DMS114 treated with DMSO at 0.1 percent for 48 hours (cell line): ENCODE results near the gene SNRNP35.
"Not testable (repeated sequence)": the region's sequence is repeated elsewhere in the genome, so short reads cannot be mapped to it uniquely, and the experiment has no call there.

ENCODE experiments used
- DNase-seq: peaks from one replicate; lab custom pipeline; 2025; ENCODE audit not compliant: unreplicated experiment; lab: John Stamatoyannopoulos, UW

SNRNP35 gene

GRCh38 chr12:123446333-123446713, 11.6 kb upstream of the SNRNP35 start:
- DNase-seq, result no peak

DNA sequence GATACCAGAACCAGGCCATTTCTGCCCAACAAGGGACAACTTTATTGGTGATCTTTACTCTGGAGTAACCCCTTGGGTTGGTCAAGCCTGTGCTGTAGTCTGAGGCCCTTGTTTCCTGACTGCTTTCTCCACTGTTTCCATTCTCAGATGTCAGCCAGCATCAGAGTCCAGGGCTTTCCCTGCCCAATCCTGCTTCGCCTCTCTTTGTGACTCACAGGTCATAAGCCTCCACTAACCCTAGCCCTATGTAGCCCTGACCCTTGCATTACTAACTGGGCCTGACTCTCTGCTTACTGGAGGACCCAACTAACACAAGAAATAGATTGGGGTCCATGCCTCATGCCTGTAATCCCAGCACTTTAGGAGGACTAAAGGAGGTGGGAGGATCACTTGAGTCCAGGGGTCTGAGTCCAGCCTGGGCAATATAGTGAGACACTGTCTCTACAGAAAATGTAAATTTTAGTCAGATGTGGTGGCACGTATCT, 8.6 kb upstream of the SNRNP35 start:
- no peak for DNase-seq

GRCh38 chr12:123449856-123450255, 8.1 kb upstream of the SNRNP35 start:
- no peak for DNase-seq

DNA sequence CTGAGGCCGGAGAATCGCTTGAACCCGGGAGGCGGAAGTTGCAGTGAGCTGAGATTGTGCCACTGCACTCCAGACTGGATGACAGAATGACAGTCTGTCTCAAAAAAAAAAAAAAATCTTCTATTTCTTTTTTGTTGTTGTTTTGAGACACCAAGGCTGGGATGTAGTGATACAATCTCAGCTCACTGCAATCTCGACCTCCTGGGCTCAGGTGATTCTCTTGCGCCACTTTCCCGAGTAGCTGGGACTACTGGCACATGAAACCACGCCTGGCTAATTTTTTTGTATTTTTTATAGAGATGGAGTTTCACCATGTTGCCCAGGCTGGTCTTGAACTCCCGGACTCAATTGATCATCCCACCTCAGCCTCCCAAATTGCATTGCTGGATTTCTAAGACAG, 7.3 kb upstream of the SNRNP35 start:
- no peak for DNase-seq

- not testable (repeated sequence) for DNase-seq
These were observed 5.7 kb upstream of the SNRNP35 start for GRCh38 chr12:123452276-123452550.

DNA sequence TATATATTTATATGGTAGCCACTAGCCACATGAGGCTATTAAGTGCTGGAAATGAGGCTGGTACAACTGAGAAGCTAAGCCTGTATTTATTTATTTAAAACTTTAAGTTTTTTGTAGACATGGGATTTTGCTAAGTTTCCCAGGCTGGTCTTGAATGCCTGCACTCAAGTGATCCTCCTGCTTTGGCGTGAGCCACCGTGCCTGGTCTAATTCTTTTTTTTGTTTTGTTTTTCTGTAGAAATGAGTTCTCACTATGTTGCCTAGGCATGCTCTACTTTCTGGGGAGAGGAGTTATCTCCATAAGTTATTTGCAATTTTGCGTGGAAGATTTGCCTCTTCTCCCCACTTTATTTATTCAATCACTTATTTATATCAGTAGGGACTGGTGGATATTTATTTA, 4.8 kb upstream of the SNRNP35 start:
- peak; percentile 27 for DNase-seq

GRCh38 chr12:123463174-123463573, 5.2 kb downstream of the SNRNP35 start:
- DNase-seq, result not testable (repeated sequence)

GRCh38 chr12:123465084-123465483, 7.1 kb downstream of the SNRNP35 start:
- no peak for DNase-seq

- no peak for DNase-seq
These were observed 10.8 kb downstream of the SNRNP35 start for GRCh38 chr12:123468786-123469185.

GRCh38 chr12:123469978-123470377, 12.0 kb downstream of the SNRNP35 start:
- DNase-seq, result no peak

DNA sequence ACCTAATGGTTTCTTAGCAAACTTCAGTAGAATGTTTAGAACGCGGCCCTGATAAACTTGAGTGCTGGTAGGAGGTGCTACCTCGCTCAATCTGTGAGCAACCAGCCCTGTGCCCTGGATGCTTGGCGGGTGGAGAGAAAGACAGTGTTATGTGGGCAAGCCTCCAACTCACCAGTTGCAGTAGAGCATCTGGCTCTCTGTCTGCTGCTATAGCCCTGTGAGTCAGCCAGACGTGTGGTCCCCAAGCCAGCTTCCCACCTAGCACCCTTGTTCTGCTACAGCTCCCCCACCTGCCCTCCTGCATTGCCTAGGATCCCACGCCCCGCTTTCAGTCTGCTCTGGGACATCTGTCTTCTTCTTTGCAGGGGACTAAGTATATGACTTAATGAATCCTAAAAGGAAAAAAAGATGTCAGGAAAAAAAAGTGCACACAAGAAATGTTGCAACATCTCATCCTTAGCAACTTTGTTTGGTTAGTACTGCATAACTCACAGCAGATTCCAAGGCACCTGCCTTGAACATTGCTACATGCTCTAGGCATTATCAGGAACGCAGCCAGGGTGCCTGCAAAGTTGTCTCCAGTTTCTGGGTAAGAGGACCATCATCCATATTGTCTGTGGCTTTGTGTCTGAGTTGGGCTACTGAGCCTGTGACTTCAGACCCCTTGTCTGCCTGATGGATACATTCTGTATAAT, 13.6 kb downstream of the SNRNP35 start:
- no peak for DNase-seq

GRCh38 chr12:123472438-123472849, 14.5 kb downstream of the SNRNP35 start:
- no peak for DNase-seq

- DNase-seq, result no peak
These were observed 16.7 kb downstream of the SNRNP35 start for GRCh38 chr12:123474485-123475245.

- no peak for DNase-seq
These were observed 17.3 kb downstream of the SNRNP35 start for GRCh38 chr12:123475246-123475703.

DNA sequence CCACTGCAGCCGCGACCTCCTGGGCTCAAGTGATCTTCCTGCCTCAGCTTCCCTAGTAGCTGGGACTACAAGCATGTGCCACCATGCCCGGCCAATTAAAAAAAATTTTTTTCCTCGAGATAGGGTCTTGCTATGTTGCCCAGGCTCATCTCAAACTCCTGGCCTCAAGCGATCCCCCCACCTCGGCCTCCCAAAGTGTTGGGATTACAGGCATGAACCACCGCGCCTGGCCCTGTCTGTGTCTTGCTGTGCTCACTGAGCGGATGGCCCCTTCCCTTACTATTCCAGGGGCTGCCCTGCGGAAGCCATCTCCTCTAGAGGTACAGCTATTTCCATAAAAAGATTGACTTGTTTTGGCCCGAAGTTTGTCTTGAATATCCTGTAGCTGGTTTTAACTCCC, 20.1 kb downstream of the SNRNP35 start:
- no peak for DNase-seq

DNA sequence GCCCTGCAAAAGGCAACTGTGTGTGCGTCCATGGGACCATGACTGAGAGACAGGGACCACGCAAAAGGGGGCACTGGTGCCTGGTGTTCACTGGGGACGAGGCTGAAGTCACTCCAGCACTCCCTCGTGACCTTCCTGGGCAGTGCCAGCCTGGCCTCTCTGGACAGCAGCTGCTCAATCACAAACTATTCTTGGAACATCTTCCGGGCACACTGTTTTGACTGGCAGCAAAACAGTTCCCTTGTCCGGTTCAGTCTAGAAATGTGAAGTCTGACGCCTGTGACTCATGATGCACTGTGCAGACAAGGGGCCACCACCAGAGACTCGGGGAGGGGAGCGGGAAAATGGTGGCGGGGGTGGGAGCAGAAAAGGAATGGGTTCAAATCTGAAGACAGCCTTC, 20.8 kb downstream of the SNRNP35 start:
- DNase-seq, result no peak

- DNase-seq, result no peak
These were observed 21.7 kb downstream of the SNRNP35 start for GRCh38 chr12:123479442-123480180.

DNA sequence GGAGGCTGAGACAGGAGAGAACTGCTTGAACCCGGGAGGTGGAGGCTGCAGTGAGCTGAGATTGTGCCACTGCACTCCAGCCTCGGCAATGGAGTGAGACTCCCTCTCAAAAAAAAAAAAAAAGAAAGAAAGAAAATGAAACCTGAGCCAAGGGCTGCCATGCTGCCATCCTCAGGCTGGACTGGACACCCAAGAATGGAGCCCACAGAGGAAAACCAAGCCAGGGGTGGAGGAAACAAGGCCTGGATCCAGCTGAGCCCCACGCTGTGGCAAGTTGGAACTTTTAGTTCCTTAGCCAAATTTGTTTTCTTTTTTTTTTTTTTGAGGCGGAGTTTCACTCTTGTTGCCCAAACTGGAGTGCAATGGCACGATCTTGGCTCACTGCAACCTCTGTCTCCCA, 23.3 kb downstream of the SNRNP35 start:
- DNase-seq, result not testable (repeated sequence)

DNA sequence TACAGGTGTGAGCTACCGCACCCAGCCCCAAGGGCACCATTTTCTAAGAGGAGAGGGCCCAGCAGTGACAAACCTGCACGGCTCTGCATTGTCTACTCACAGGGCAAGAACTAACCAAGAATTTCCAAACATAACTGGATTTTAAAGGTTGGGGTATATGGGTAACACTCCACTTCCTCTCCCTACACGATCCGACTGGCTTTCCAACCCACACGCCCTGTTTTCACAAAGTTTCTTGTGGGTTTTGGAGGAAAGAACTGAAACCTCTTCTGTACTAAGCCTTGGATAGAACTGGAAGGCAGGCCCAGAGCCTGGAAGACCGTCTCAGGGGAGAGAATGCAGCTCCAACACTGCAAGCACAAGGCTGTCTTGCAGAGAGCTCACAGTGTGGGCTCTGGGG, 24.9 kb downstream of the SNRNP35 start:
- DNase-seq, result no peak

GRCh38 chr12:123483602-123484248, 25.8 kb downstream of the SNRNP35 start:
- no peak for DNase-seq

GRCh38 chr12:123485756-123486155, 27.8 kb downstream of the SNRNP35 start:
- DNase-seq, result no peak
